HG03060 (cell line): ENCODE data around the gene S1PR5.
"Not testable (repeated sequence)": the region's sequence is repeated elsewhere in the genome, so short reads cannot be mapped to it uniquely, and the experiment has no call there.

Experiments used
- ATAC-seq: cut with Tn5 transposase; IDR thresholded peaks from one replicate; pipeline ENCODE4 v1.9.1; 2021; ENCODE audit warnings: low read depth, moderate number of reproducible peaks; ENCODE audit not compliant: unreplicated experiment

S1PR5 gene, protein sequence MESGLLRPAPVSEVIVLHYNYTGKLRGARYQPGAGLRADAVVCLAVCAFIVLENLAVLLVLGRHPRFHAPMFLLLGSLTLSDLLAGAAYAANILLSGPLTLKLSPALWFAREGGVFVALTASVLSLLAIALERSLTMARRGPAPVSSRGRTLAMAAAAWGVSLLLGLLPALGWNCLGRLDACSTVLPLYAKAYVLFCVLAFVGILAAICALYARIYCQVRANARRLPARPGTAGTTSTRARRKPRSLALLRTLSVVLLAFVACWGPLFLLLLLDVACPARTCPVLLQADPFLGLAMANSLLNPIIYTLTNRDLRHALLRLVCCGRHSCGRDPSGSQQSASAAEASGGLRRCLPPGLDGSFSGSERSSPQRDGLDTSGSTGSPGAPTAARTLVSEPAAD

DNA sequence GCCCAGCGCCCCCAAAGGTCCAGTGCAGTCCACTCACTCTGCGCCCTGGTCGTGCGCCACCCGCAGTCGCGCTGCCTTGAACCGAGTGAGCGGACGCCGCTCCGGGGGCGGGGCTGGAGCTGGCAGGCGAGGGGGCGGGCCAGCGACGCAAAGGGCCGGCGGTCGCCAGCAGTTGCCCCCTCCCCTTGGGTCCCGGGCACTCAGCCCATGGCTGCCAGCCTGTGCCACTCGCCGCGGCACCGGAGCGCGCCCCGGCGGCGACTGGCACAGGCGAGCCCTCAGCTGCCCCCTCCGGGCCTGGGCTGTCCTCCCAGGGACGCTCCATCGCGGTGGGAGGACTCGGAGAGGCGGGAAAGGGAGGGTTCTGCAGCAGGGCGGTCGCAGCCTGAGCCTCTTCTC is at the start of gene S1PR5:
TSS of gene S1PR5 (minus strand) at position 87 of the 399 bp plus-strand sequence. CDS start 2,436 bp downstream, outside the sequence.
- no peak for ATAC-seq

DNA sequence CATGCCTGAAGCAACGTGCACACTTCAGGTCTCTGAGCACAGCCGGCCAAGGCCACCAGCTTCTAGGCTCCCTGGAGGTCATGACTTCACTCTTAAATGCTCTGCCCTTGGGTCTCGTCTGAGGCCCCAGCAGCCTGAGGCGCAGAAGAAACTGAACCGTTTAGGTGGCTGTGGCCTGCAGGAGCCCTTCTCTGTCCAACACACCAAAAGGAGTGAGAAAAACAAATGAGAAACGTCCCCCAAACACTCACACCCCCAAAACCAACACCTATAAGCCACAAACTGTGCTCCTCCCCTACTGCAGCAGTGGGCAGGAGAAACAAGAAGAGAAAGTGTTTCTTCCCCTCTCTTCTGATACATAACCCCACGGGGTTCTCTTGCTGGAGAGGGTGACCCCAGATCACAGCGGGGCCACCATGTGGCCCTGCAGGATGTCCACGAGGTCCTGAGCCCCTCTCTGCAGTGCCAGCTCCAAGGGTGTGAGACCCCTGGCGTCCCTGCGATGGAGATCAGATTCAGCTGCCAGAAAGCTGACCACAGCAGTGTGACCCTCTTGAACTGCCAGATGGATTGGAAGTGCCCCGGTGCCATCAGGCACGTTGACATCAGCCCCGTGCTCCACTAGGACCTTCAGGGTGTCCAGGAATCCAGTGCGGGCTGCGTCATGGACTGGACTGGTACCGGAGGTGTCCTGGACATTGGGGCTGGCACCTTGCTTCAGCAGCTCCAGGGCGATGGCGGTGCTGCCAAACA is 49.6 kb upstream of the S1PR5 start:
- ATAC-seq = no peak

DNA sequence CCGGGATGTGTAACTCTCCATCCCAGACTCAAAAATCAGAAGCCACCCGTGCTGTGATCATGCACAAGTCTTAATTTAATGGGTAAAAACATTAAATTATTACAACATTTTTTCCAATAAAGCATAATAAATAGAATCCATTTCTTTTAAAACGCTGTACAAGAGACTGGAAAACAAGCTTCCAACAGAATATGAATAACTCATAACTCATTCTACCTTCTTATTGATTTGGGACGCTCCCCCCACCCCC is 49.1 kb upstream of the S1PR5 start:
- no peak for ATAC-seq

DNA sequence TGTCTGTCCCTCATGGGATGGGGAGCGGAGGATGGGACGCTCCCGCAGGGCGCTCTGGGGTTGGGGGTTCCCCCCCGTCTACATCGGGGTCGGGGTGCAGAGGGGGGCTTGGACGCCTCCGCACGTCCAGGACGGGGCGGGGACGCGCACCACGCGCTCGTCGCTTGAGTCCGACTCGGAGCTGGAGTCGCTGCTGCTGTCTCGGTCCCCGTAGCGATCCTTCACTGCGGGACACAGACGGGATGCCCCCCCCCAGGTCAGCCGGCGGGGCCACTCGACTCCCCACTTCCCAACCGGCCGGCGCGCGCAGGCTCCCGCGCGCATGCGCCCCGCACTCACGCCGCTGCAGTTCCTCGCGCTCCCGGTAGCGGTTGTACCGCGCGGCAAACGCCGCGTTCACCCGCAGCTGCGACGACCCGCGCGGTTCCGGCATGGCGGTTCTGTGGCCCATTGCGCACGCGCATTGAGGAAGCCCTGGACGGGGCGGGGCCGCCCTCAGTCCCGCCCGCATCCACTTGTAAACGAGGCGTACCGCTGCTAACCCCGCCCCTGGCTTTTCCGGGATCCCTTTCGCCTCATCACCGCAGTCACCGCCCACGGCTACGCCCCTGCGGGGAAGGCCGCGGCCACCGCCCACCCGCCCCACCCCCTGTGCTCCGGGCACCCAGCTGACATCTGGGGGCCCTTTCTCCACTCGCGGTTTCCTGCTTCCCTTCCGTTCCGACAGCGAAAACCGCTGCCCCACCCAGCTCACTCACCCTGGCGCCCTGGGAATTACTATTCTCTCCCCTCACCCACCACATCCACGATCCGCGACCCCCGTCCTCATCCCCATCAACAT is 48.5 kb upstream of the S1PR5 start, which contains the start of gene KRI1:
TSS of gene KRI1 (minus strand) at position 444 of the 841 bp plus-strand sequence. CDS start at position 433, 11 bp downstream.
- peak; percentile 29 for ATAC-seq

DNA sequence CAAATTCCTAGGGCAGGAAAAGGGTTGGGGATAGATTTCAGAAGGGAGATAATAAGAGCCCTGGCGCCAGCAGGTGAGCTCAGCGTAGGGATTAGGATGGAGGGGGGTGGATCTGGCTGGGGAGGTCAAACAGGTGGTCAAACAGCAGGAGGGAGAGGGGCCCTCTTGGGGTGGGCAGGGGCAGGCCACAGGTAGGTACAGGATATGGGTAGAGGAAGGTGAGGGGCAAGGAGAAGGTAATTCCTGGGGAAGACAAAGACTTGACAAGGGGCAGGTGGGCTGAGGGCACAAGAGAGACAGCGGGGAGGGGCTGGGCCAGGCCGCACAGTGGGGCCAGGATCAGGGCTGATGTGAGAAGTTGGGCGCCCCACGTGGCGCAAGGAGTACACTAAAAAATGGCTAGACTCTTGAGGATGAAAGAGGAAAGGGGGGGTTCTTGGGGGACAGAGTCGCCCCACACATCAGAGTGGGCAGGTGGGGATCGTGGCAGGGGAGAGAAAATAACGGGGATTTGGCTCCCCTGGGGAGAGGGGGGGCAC is 47.9 kb upstream of the S1PR5 start:
- no peak for ATAC-seq

DNA sequence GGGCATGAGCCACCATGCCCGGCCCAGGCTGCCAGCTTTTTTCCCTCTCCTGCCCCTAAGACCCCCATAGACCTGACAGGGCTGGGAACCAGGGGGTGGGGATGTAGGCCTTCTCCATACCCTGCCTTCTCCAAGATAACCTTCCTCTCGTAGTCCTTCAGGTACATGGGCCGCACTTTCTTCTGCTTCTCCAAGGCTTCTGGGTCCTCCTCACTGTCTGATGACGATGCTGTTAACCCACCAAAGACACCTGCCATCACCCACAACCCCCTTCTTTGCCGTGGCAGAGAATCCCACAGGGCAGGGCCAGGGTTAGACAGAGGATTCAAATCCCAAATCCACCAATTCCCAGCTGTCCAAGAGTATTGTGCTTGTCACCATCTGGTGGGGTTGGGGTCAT is 45.4 kb upstream of the S1PR5 start:
- no peak for ATAC-seq

DNA sequence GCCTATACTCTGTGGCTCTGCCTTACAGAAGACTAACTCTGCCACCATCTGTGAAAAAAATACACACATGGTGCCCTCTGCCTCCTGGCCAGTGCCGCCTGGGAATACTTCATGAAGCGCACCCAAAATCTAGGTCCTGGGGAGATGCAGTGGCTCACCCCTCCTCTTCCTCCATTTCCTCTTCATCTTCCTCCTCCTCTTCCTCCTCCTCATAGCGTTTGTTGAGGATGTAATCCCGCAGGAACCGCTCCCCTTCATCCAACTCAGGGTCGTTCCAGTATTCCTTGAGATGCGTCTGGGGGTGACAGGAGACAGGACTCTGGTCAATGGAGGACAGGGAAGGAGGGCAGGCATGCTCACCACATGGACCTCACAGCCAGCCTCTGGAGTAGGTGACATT is 42.9 kb upstream of the S1PR5 start:
- ATAC-seq = no peak

DNA sequence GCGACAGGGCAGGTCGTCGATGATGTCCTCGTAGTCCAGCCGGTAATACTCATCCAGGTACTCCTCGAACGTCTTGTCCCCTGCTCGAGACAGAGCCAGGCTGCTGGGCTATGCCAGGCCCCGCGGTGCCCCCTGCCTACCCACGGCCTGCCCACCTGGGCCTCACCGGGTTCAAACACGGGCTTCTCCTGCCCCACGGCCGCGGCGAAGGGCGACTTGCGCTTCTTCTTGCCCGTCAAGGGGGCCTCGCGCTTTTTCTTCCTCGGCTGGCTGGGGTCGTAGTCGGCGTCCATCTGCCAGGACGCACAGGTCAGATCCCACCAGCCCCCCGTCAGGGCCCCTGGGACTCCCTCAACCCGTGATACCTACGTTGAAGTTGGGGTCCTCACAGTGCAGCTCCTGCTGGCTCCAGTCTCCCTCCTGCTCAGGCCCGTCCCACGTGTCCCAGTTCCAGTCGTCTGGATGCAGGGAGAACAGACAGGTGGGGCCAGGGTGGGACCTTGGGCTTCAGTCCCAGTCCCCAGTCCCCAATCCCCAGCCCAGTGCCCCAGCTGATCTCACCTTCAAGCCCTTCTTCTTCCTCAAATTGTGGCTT is 40.5 kb upstream of the S1PR5 start:
- no peak for ATAC-seq

DNA sequence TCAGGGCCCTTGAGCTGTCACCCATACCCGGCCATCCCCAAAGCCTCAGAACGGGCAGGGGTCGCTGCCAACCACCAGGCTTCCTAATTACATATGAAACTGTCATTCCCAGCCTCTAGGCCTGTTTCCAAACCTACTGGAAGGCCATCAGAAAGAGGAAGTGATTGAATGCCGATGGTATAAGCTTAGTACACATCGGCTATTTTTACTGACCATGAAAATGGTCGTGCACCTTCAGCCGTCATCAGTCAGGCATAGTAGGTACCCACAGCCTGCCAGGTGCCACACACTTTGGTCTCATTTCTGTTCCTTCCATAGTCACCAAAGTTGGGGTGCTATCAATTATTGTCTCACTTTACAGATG is 38.3 kb upstream of the S1PR5 start:
- no peak for ATAC-seq

DNA sequence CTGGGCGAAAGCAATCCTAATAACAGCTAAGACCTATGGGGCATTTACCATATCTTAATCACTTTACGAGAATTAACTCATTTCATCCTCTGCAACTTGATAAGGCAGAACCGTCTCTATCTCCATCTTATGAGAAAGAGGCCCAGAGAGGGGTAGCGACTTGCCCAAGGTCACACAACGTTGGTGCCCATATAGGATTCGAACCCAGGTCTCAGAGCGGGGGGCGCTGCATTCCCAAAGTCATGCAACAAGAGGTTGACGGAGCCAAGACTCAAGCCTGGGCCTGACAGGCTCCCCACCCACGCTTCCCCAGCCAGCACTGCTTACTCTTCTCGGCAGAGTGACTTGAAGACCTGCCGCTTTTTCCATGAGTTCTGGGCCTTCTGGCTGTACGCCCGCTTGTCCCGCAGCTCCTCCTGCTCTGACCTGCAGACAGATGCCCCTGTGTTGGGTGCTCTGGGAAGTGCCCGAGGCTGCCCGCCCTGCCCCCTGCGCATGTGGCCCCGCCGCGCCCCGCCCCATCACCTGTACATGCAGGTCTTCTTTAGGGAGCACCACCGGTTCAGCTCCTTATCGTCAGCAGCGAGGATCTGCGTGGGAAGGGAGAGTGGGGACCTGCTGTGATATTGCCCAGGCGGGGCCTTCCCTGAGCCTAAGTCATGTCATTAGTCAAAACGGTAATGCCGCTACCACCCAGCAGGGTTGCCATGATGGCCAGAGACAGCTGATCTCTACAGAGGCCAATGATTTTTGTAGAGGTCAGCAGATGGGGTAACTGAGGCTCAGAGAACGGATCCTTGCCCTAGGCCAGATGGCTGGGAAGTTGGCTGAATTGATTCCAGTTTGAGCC is 37.7 kb upstream of the S1PR5 start:
- no peak for ATAC-seq

DNA sequence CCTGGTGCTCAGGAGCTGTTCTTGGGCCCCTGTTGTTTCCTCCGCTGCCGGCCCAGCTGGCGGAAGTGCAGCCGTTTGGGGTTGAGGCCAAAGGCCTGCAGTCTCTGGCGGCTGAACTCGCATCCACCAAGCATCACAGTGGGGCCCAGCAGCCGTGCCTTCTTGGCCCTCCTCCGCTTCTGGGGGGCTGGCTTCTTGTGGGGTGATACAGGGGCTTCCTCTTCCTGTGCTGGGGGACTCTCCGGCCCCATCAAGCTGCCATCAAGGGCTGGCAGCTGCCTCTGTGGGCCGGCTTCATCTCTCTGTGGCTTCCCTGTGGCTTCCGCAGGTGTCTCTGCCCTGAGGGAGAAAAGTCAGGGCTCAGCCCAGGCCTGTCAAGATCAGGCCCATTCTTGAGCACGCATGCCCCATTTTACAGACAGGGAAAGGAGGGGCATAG is 36.7 kb upstream of the S1PR5 start:
- no peak for ATAC-seq

DNA sequence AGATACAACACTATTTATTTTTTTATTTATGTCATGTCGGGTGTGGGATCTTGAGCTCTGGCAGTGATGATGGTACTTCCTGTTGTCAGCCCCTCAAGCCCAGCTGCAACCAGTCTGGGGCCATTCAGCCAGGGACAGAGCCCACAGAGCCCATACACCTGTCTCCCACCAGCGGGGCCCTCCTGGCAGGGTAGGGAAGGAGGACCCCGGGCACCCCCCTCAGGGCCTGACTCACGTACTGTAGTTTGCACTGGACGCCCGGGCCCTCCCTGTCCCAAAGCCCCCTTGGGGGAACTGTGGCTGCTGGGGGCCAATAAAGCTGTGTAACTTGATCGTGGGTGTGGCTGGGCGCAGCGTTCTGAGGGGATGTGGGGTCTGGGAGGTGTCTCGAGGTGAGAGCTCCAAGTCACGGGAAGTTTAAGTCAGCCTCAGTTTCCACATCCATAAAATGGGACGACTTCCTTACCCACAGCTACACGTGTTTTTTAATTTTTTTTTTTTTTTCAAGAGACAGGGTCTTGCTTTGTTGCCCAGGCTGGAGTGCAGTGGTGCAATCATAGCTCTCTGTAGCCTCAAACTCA is 35.9 kb upstream of the S1PR5 start:
- no peak for ATAC-seq

DNA sequence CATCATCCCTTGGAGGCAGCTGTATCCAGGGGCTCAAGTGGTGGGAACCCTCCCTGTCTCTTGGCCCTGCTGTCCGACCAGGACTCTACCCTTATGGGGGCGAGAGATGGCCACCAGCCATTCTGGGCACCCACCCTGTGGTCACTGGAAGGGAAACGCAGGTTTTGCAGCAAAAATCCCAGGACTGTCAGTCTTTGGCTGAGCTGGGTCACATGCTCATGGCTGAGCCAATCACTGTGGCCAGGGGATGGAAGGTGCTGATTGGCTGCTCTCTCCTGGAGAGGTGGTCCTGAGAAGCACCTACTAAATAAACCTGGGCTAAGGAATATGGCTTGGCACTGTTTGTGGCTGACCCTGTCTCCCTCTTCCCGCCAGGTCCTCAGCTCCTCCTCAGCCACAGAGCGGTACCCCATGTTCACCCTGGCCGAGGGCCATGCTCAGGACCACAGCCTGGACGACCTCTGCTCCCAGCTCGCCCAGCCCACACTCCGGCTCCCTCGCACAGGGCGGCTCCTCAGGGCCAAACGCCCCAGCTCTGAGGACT is 35.3 kb upstream of the S1PR5 start:
- no peak for ATAC-seq

DNA sequence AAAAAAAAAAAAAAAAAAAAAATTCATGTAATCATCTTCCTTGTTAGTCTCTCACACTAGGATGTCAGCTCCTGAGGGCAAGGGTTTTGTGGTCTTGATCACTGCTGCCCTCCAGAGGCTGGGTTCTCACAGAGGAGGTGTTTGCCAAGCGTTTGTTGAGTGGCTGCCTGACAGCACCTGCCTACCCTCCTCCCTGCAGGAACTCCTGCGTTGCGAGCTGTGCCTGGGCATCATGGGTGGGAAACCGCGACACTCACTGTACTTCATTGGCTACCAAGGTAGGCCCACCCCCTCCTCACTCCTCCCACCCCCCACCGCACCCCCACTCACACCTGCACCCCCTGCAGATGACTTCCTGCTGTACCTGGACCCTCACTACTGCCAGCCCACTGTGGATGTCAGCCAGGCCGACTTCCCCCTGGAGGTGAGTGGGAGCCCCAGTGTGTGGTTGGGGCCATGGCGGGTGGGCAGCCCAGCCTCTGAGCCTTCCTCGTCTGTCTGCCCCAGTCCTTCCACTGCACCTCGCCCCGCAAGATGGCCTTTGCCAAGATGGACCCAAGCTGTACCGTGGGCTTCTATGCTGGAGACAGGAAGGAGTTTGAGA is 34.6 kb upstream of the S1PR5 start:
- ATAC-seq = no peak

DNA sequence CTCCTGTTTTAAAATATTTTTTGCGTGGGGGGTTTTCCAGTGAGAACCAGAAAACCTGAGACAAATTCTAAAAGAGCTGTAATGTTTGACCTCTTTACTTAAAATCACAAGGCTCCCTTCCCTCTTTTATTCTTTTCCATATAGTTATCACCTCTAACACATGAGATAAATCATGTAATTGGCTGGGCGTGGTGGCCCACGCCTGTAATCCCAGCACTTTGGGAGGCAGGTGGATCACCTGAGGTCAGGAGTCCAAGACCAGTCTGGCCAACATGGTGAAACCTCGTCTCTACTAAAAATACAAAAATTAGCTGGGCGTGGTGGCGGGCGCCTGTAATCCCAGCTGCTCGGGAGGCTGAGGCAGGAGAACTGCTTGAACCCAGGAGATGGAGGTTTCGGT is 33.8 kb upstream of the S1PR5 start:
- not testable (repeated sequence) for ATAC-seq

DNA sequence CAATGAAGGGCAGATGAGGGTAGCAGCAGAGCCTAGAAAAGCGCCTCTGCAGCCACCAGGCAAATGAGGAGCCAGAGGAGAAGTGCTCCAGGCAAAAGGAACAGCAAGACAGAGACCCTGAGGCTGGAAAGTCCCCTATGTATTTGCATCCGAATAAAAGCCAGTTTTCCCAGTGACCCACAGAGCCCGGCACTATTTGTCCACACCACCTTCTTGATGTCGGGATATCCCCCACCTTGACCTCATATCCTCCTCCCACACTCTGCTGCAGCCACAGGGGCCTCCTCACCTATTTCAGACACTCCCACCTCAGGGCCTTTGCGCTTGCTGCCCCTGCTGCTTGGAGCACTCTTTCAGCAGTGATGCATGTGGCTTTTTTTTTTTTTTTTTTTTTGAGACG is 33.1 kb upstream of the S1PR5 start:
- ATAC-seq = no peak

DNA sequence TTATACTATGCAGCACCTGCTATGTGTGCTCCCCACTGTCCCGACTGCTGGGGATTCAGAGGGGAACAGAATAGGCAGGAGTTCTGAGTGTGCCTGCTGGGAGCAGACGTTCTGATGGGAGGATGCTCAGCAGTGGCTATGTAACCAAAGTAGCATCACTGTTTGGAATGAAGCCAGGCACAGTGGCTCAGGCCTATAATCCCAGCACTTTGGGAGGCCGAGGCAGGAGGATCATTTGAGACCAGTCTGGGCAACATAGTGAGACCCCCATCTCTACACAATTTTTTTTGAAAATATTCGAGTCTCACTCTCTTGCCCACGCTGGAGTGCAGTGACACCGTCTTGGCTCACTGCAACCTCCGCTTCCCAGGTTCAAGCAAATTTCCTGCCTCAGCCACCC is 32.5 kb upstream of the S1PR5 start:
- ATAC-seq = no peak

DNA sequence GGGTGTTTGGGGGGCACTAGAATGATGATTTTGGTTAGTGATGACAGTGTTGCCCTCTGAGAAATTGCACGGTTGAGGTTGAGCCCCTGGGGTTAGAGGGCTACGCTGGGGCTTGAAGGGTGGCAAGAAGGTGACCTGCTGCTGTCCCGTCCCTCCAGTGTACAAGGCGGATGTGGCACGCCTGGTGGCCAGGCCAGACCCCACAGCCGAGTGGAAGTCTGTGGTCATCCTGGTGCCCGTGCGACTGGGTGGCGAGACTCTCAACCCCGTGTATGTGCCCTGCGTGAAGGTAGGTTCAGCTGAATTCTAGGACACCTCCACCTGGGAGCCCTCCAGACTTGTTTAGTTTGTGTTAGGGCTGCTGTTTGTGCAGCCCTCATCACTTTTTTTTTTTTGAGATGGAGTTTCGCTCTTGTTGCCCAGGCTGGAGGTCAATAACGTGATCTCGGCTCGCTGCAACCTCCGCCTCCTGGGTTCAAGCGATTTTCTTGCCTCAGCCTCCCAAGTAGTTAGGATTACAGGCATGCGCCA is 31.6 kb upstream of the S1PR5 start:
- no peak for ATAC-seq
